Stimulated activated CD8-positive, alpha-beta memory T cell treated with anti-CD3 and anti-CD28 coated beads, Interleukin-4, amount 100 ng/mL, for 1 hour (primary cell): ENCODE data around the gene LTC4S.

Source experiments
- DNase-seq, 2 donors: peaks; one replicate each; pipeline ENCODE4 v3.0.0-alpha.2; 2020; ENCODE audit warnings: low read depth in 2 of 2, low spot score in 1 of 2

Gene LTC4S

GRCh38 chr5:179841621-179842020 lies 47.8 kb downstream of the LTC4S start:
- no peak for DNase-seq
